ENCODE results near the gene EPHA8.

- TF ChIP-seq, protein P1, sequence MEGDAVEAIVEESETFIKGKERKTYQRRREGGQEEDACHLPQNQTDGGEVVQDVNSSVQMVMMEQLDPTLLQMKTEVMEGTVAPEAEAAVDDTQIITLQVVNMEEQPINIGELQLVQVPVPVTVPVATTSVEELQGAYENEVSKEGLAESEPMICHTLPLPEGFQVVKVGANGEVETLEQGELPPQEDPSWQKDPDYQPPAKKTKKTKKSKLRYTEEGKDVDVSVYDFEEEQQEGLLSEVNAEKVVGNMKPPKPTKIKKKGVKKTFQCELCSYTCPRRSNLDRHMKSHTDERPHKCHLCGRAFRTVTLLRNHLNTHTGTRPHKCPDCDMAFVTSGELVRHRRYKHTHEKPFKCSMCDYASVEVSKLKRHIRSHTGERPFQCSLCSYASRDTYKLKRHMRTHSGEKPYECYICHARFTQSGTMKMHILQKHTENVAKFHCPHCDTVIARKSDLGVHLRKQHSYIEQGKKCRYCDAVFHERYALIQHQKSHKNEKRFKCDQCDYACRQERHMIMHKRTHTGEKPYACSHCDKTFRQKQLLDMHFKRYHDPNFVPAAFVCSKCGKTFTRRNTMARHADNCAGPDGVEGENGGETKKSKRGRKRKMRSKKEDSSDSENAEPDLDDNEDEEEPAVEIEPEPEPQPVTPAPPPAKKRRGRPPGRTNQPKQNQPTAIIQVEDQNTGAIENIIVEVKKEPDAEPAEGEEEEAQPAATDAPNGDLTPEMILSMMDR (optimal IDR thresholded peaks at IDR 0.05 in 1 of 3, IDR thresholded peaks at IDR 0.05 in 1 of 3, conservative IDR thresholded peaks at IDR 0.05 in 1 of 3; ENCODE audit: extremely low read depth in 1 of 3, insufficient read depth in 2 of 3, low read length in 3 of 3): no peak
- no peak for TF ChIP-seq EZH2 (IDR thresholded peaks at IDR 0.05; ENCODE audit: low read length)
Measured at GRCh38 chr1:22536506-22536905, 26.8 kb upstream of the EPHA8 start.

All from keratinocyte (primary cell).